SK-N-SH (cell line): ENCODE results near the gene HES2.

ENCODE experiments used
- CTCF ChIP-seq: fragments of 200-600 bp; sonication (generic); IDR thresholded peaks from 2 replicates; pipeline ENCODE4 v1.6.1; 2017; ENCODE audit warnings: antibody characterized with exemption, mild to moderate bottlenecking, moderate library complexity
- RXRA ChIP-seq: IDR thresholded peaks from 2 replicates; pipeline ENCODE4 v1.4.0; 2012; ENCODE audit warnings: low read depth, mild to moderate bottlenecking, borderline replicate concordance
- TEAD4 ChIP-seq: IDR thresholded peaks from 2 replicates; pipeline ENCODE4 v1.4.0; 2012; ENCODE audit warnings: mild to moderate bottlenecking, borderline replicate concordance; ENCODE audit not compliant: insufficient read depth

- TF ChIP-seq CTCF: no peak
- TF ChIP-seq RXRA: no peak
- TF ChIP-seq TEAD4: no peak
These were observed 829 bp upstream of the HES2 start for GRCh38 chr1:6420454-6421042.
